Hepatocyte (in vitro differentiated cells): ENCODE data around the gene NVL.

Experiments
- CTCF ChIP-seq: fragments of 200-600 bp; sonication (generic); IDR thresholded peaks from 2 replicates; pipeline ENCODE4 v1.5.1; 2016; ENCODE audit warnings: antibody characterized with exemption, mild to moderate bottlenecking; ENCODE audit not compliant: poor library complexity
- EZH2 ChIP-seq: fragments of 200-600 bp; sonication (generic); IDR thresholded peaks from 2 replicates; pipeline ENCODE4 v1.6.1; 2016; ENCODE audit warnings: antibody characterized with exemption, mild to moderate bottlenecking, borderline replicate concordance
- EZH2phosphoT487 ChIP-seq: fragments of 200-600 bp; sonication (generic); IDR thresholded peaks from one replicate; pipeline ENCODE4 v1.6.1; 2018; ENCODE audit warnings: antibody characterized with exemption, mild to moderate bottlenecking, low read depth, moderate library complexity; ENCODE audit not compliant: unreplicated experiment, severe bottlenecking

- no peak for TF ChIP-seq CTCF
- no peak for TF ChIP-seq EZH2
- TF ChIP-seq EZH2phosphoT487: no peak
These were observed 67.5 kb downstream of the NVL start for GRCh38 chr1:224262373-224263054.
